ENCODE data around the gene RPL22.

- TF ChIP-seq EZH2 (optimal IDR thresholded peaks at IDR 0.05; ENCODE audit: low read depth, low read length) = no peak
- TF ChIP-seq CTCF (IDR thresholded peaks at IDR 0.05; ENCODE audit: low read length) = no peak
These were observed 36.6 kb downstream of the RPL22 start for GRCh38 chr1:6162773-6163172.

Measured in MM.1S (cell line).